ENCODE data around the gene ARL11. TPM values are rescaled to one million over a fixed set of nuclear protein-coding genes. Genes with fewer than 3 reads are reported as not detected.
"Not testable (repeated sequence)": the region's sequence is repeated elsewhere in the genome, so short reads cannot be mapped to it uniquely, and the experiment has no call there.

The ARL11 gene
- total RNA-seq, 1 experiment from 2014 or later, result 8.3 TPM

- H3K36me3 ChIP-seq (ENCODE audit: insufficient read depth, low read length), result no peaks in the 10 kb centered on the region
- no peaks in the 10 kb centered on the region for H3K9me3 ChIP-seq (ENCODE audit: low read length)
- H3K9ac ChIP-seq (ENCODE audit: low read length), result peak overlapping the region; percentile 57
- peak overlapping the region; percentile 77 for H3K4me2 ChIP-seq (ENCODE audit: low read depth, low read length, poor library complexity, severe bottlenecking)
- H3K27me3 ChIP-seq (ENCODE audit: low read length), result no peaks in the 10 kb centered on the region
- no peak overlapping the region for H3K27ac ChIP-seq (ENCODE audit: low read length)
- H3K4me3 ChIP-seq (ENCODE audit: low read length), result peak overlapping the region; percentile 58
- H2AFZ ChIP-seq (ENCODE audit: low read length), result peak overlapping the region; percentile 87
- H4K20me1 ChIP-seq (ENCODE audit: insufficient read depth, low read depth, low read length), result no peaks in the 10 kb centered on the region
- H3K79me2 ChIP-seq (ENCODE audit: low read length), result no peaks in the 10 kb centered on the region
- peak; percentile 94 for DNase-seq
- H3K9me2 ChIP-seq (replicated peaks; ENCODE audit: insufficient read depth, low read length), result no peaks in the 10 kb centered on the region
- H3K4me1 ChIP-seq (ENCODE audit: low read length), result peaks cover 44% of the 10 kb centered on the region
Observed at GRCh38 chr13:49606747-49607648, 21.3 kb upstream of the ARL11 start.

DNA sequence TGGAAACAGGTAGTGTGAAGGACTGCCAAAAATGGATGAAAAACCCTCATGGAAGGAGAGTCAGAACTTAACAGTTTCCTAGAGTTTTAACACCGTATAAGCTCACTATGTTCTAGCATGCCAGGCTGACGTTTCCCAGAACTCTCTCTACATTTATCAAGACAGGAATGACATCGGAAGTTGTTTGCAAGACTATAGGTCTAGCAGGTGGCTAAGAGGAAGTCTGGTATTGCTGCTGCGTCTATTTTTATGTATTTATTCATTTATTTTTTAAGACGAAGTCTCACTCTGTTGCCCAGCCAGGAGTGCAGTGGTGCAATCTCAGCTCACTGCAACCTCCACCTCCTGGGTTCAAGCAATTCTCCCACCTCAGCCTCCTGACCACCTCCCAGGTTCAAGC is 20.5 kb upstream of the ARL11 start:
- Histone ChIP-seq H3K79me2 (ENCODE audit: low read length) (no peaks in the 10 kb centered on the region), H3K27me3 (ENCODE audit: low read length) (no peaks in the 10 kb centered on the region), H3K9me3 (ENCODE audit: low read length) (no peaks in the 10 kb centered on the region), H3K27ac (ENCODE audit: low read length) (no peak overlapping the region), H3K4me2 (ENCODE audit: low read depth, low read length, poor library complexity, severe bottlenecking) (no peak overlapping the region), H2AFZ (ENCODE audit: low read length) (peak overlapping the region; percentile 70; the same call in 1 of the 2 replicates), H3K4me3 (ENCODE audit: low read length) (no peak overlapping the region), H3K9ac (ENCODE audit: low read length) (no peak overlapping the region), H3K4me1 (ENCODE audit: low read length) (peaks cover 44% of the 10 kb centered on the region), H4K20me1 (ENCODE audit: insufficient read depth, low read depth, low read length) (no peaks in the 10 kb centered on the region), H3K9me2 (replicated peaks; ENCODE audit: insufficient read depth, low read length) (no peaks in the 10 kb centered on the region), H3K36me3 (ENCODE audit: insufficient read depth, low read length) (no peaks in the 10 kb centered on the region)
- no peak for DNase-seq

- Histone ChIP-seq H3K79me2 (ENCODE audit: low read length) (no peaks in the 10 kb centered on the region), H3K4me1 (ENCODE audit: low read length) (peaks cover 40% of the 10 kb centered on the region), H3K27me3 (ENCODE audit: low read length) (no peaks in the 10 kb centered on the region), H3K9me3 (ENCODE audit: low read length) (no peaks in the 10 kb centered on the region), H3K27ac (ENCODE audit: low read length) (no peak overlapping the region), H2AFZ (ENCODE audit: low read length) (peak overlapping the region; percentile 59; the same call in 1 of the 2 replicates), H3K9ac (ENCODE audit: low read length) (no peak overlapping the region), H3K4me2 (ENCODE audit: low read depth, low read length, poor library complexity, severe bottlenecking) (no peak overlapping the region), H3K36me3 (ENCODE audit: insufficient read depth, low read length) (no peaks in the 10 kb centered on the region), H4K20me1 (ENCODE audit: insufficient read depth, low read depth, low read length) (no peaks in the 10 kb centered on the region), H3K4me3 (ENCODE audit: low read length) (no peak overlapping the region), H3K9me2 (replicated peaks; ENCODE audit: insufficient read depth, low read length) (no peaks in the 10 kb centered on the region)
- no peak for DNase-seq
Observed at GRCh38 chr13:49608651-49609331, 19.5 kb upstream of the ARL11 start.

DNA sequence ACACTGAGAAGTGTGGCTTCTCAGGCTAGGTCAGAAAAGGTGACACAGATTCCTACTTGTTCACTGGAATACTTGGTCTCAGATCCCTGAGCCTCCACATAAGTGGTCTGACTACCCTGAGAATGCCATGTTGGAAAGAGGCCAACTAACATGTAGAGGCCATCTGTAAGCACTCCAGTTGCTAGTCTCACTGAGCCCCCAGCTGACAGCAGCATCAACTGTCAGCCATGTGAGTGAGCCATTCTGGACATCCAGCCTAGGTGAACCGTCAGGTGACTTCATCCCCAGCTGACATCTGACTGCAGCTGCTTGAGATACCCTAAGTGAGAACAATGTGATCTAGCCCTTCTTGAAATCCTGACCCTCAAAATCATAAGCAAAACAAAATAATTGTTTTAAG is 18.1 kb upstream of the ARL11 start:
- Histone ChIP-seq H3K4me3 (ENCODE audit: low read length) (no peak overlapping the region), H3K9me2 (replicated peaks; ENCODE audit: insufficient read depth, low read length) (no peaks in the 10 kb centered on the region), H3K4me1 (ENCODE audit: low read length) (peaks cover 27% of the 10 kb centered on the region), H3K9me3 (ENCODE audit: low read length) (no peaks in the 10 kb centered on the region), H3K79me2 (ENCODE audit: low read length) (no peaks in the 10 kb centered on the region), H2AFZ (ENCODE audit: low read length) (no peak overlapping the region), H3K27ac (ENCODE audit: low read length) (no peak overlapping the region), H3K27me3 (ENCODE audit: low read length) (no peaks in the 10 kb centered on the region), H3K9ac (ENCODE audit: low read length) (no peak overlapping the region), H4K20me1 (ENCODE audit: insufficient read depth, low read depth, low read length) (no peaks in the 10 kb centered on the region), H3K36me3 (ENCODE audit: insufficient read depth, low read length) (no peaks in the 10 kb centered on the region), H3K4me2 (ENCODE audit: low read depth, low read length, poor library complexity, severe bottlenecking) (no peak overlapping the region)
- no peak for DNase-seq

DNA sequence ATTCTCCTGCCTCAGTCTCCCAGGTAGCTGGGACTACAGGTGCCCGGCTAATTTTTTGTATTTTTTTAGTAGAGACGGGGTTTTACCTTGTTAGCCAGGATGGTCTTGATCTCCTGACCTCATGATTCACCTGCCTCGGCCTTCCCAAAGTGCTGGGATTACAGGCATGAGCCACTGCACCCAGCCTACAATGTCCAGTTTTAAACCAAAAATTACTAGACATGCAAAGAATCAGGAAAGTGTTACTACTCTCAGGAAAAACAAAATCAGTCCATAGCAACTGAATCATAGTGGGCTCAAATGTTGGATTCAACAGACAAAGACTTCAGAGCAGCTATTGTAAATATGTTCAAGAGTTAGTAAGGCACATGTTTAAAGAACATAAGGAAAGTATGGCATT is 16.3 kb upstream of the ARL11 start:
- not testable (repeated sequence) for H2AFZ ChIP-seq (ENCODE audit: low read length); H3K27ac ChIP-seq (ENCODE audit: low read length); H3K9me2 ChIP-seq (replicated peaks; ENCODE audit: insufficient read depth, low read length); H3K27me3 ChIP-seq (ENCODE audit: low read length); H4K20me1 ChIP-seq (ENCODE audit: insufficient read depth, low read depth, low read length); DNase-seq; H3K4me3 ChIP-seq (ENCODE audit: low read length); H3K9me3 ChIP-seq (ENCODE audit: low read length); H3K9ac ChIP-seq (ENCODE audit: low read length); H3K79me2 ChIP-seq (ENCODE audit: low read length); H3K4me2 ChIP-seq (ENCODE audit: low read depth, low read length, poor library complexity, severe bottlenecking); H3K36me3 ChIP-seq (ENCODE audit: insufficient read depth, low read length)
- peaks cover 23% of the 10 kb centered on the region for H3K4me1 ChIP-seq (ENCODE audit: low read length)

- no peak for DNase-seq
- Histone ChIP-seq H3K4me2 (ENCODE audit: low read depth, low read length, poor library complexity, severe bottlenecking) (no peak overlapping the region), H3K9me3 (ENCODE audit: low read length) (no peaks in the 10 kb centered on the region), H3K4me3 (ENCODE audit: low read length) (no peak overlapping the region), H3K27ac (ENCODE audit: low read length) (no peak overlapping the region), H3K36me3 (ENCODE audit: insufficient read depth, low read length) (no peaks in the 10 kb centered on the region), H3K79me2 (ENCODE audit: low read length) (no peaks in the 10 kb centered on the region), H4K20me1 (ENCODE audit: insufficient read depth, low read depth, low read length) (no peaks in the 10 kb centered on the region), H2AFZ (ENCODE audit: low read length) (no peak overlapping the region), H3K4me1 (ENCODE audit: low read length) (peaks cover 10% of the 10 kb centered on the region), H3K27me3 (ENCODE audit: low read length) (no peaks in the 10 kb centered on the region), H3K9me2 (replicated peaks; ENCODE audit: insufficient read depth, low read length) (no peaks in the 10 kb centered on the region), H3K9ac (ENCODE audit: low read length) (no peak overlapping the region)
Observed at GRCh38 chr13:49615836-49616675, 12.3 kb upstream of the ARL11 start.

GRCh38 chr13:49616676-49617065 is 11.6 kb upstream of the ARL11 start:
- no peak overlapping the region for H3K9ac ChIP-seq (ENCODE audit: low read length)
- no peak for DNase-seq
- H3K4me1 ChIP-seq (ENCODE audit: low read length), result peaks cover 10% of the 10 kb centered on the region
- no peaks in the 10 kb centered on the region for H4K20me1 ChIP-seq (ENCODE audit: insufficient read depth, low read depth, low read length)
- H3K27ac ChIP-seq (ENCODE audit: low read length), result no peak overlapping the region
- H3K9me3 ChIP-seq (ENCODE audit: low read length), result no peaks in the 10 kb centered on the region
- no peak overlapping the region for H3K4me3 ChIP-seq (ENCODE audit: low read length)
- no peaks in the 10 kb centered on the region for H3K9me2 ChIP-seq (replicated peaks; ENCODE audit: insufficient read depth, low read length)
- no peak overlapping the region for H3K4me2 ChIP-seq (ENCODE audit: low read depth, low read length, poor library complexity, severe bottlenecking)
- no peak overlapping the region for H2AFZ ChIP-seq (ENCODE audit: low read length)
- no peaks in the 10 kb centered on the region for H3K36me3 ChIP-seq (ENCODE audit: insufficient read depth, low read length)
- H3K27me3 ChIP-seq (ENCODE audit: low read length), result no peaks in the 10 kb centered on the region
- no peaks in the 10 kb centered on the region for H3K79me2 ChIP-seq (ENCODE audit: low read length)

- H3K9me3 ChIP-seq (ENCODE audit: low read length), result no peaks in the 10 kb centered on the region
- DNase-seq, result peak; percentile 81
- no peaks in the 10 kb centered on the region for H3K79me2 ChIP-seq (ENCODE audit: low read length)
- H3K9me2 ChIP-seq (replicated peaks; ENCODE audit: insufficient read depth, low read length), result no peaks in the 10 kb centered on the region
- H3K4me1 ChIP-seq (ENCODE audit: low read length), result peaks cover 10% of the 10 kb centered on the region
- H3K4me3 ChIP-seq (ENCODE audit: low read length), result peak overlapping the region; percentile 67
- no peaks in the 10 kb centered on the region for H3K27me3 ChIP-seq (ENCODE audit: low read length)
- peak overlapping the region; percentile 100 for H2AFZ ChIP-seq (ENCODE audit: low read length)
- no peaks in the 10 kb centered on the region for H4K20me1 ChIP-seq (ENCODE audit: insufficient read depth, low read depth, low read length)
- H3K27ac ChIP-seq (ENCODE audit: low read length), result no peak overlapping the region
- peak overlapping the region; percentile 74 for H3K4me2 ChIP-seq (ENCODE audit: low read depth, low read length, poor library complexity, severe bottlenecking)
- no peaks in the 10 kb centered on the region for H3K36me3 ChIP-seq (ENCODE audit: insufficient read depth, low read length)
- peak overlapping the region; percentile 67 for H3K9ac ChIP-seq (ENCODE audit: low read length)
Observed at GRCh38 chr13:49620170-49620621, 8.1 kb upstream of the ARL11 start.
